GM12878 (cell line): Measurements from ENCODE around the gene KLHDC2. TPM values are rescaled to one million over a fixed set of nuclear protein-coding genes. Genes with fewer than 3 reads are reported as not detected.

Experiments
- ATAC-seq: fragments of 200-7000 bp; cut with Tn5 transposase; 3 replicates; pipeline ENCODE4 v1.9.1; 2020; ENCODE audit warnings: mild to moderate bottlenecking, moderate library complexity
- Bru-seq: library from RNA; stranded (reverse); fragments of 400-500 nt; gene quantifications from one replicate; lab custom pipeline; 2021; lab: Mats Ljungman, UMichigan
- BruChase-seq, 2 experiments: library from RNA; stranded (reverse); fragments of 400-500 nt; gene quantifications; one replicate each; lab custom pipeline; 2021; lab: Mats Ljungman, UMichigan
- BruUV-seq: library from RNA; stranded (reverse); fragments of 400-500 nt; replicated peaks from 2 replicates; lab custom pipeline; 2021; lab: Mats Ljungman, UMichigan
- CTCF ChIA-PET: fragments of 300-600 bp; sonication (Branson Sonifier 250); formaldehyde crosslinking; extraction: SDS; loops from one replicate; lab custom pipeline; 2021; ENCODE audit warnings: inconsistent platforms; lab: Yijun Ruan, JAX
- POLR2A ChIA-PET: fragments of 350-600 bp; formaldehyde crosslinking; extraction: SDS; loops from one replicate; lab custom pipeline; 2021; ENCODE audit warnings: inconsistent platforms; lab: Charles Lee
- RAD21 ChIA-PET: fragments of 300-600 bp; sonication (Branson Sonifier 250); formaldehyde crosslinking; loops from one replicate; lab custom pipeline; 2023; ENCODE audit warnings: antibody characterized with exemption; ENCODE audit not compliant: unreplicated experiment; lab: Charles Lee
- SMC1A ChIA-PET: fragments of 300-600 bp; sonication (Branson Sonifier 250); formaldehyde crosslinking; loops from one replicate; lab custom pipeline; 2023; ENCODE audit not compliant: unreplicated experiment, uncharacterized antibody; lab: Charles Lee
- DNase-seq: peaks from one replicate; pipeline ENCODE4 v3.0.0-alpha.2; 2011; ENCODE audit warnings: low read depth, low spot score
- FAIRE-seq: peaks from 3 replicates; lab custom pipeline; 2011; peaks lifted over from hg19 to GRCh38; lab: Jason Lieb, UNC
- H2AFZ ChIP-seq: 2 replicates; pipeline ENCODE4 v1.6.0; 2011; ENCODE audit warnings: low read depth, low read length, control low read depth; ENCODE audit not compliant: control insufficient read depth
- H3K27ac ChIP-seq: 2 replicates; pipeline ENCODE4 v1.5.1; 2011; ENCODE audit warnings: control low read depth; ENCODE audit not compliant: control insufficient read depth, insufficient read depth
- H3K27me3 ChIP-seq, 2 experiments: replicated peaks in 1 of 2; 2 replicates each; pipeline versions ENCODE4 v1.6.0 to v1.6.1; 2011; ENCODE audit warnings: low read length in 1 of 2; ENCODE audit not compliant: control insufficient read depth in 2 of 2, insufficient read depth in 2 of 2
- H3K36me3 ChIP-seq, 2 experiments: 2 replicates each; pipeline ENCODE4 v1.5.1; 2011; ENCODE audit warnings: low read length in 1 of 2; ENCODE audit not compliant: control insufficient read depth in 2 of 2, insufficient read depth in 2 of 2
- H3K4me1 ChIP-seq: 2 replicates; pipeline ENCODE4 v1.6.1; 2011; ENCODE audit warnings: mild to moderate bottlenecking, low read length, moderate library complexity, mixed read lengths; ENCODE audit not compliant: control insufficient read depth, insufficient read depth
- H3K4me2 ChIP-seq: 2 replicates; pipeline ENCODE4 v1.6.0; 2011; ENCODE audit warnings: control low read depth; ENCODE audit not compliant: control insufficient read depth, insufficient read depth
- H3K4me3 ChIP-seq: fragments of 200-600 bp; sonication (generic); 2 replicates; pipeline ENCODE4 v1.5.1; 2016
- H3K79me2 ChIP-seq: 2 replicates; pipeline ENCODE4 v1.6.0; 2011; ENCODE audit warnings: low read length; ENCODE audit not compliant: control insufficient read depth, insufficient read depth
- H3K9ac ChIP-seq: 2 replicates; pipeline ENCODE4 v1.8.0; 2011; ENCODE audit warnings: low read length, control low read depth, mixed read lengths; ENCODE audit not compliant: control insufficient read depth, insufficient read depth
- H3K9me3 ChIP-seq: replicated peaks from 3 replicates; pipeline ENCODE4 v1.5.1; 2011; ENCODE audit warnings: mild to moderate bottlenecking, low read length; ENCODE audit not compliant: control insufficient read depth, insufficient read depth
- H4K20me1 ChIP-seq: 2 replicates; pipeline ENCODE4 v1.6.0; 2011; ENCODE audit not compliant: control insufficient read depth, insufficient read depth
- ATF2 ChIP-seq: IDR thresholded peaks from 2 replicates; pipeline ENCODE4 v1.6.1; 2012; ENCODE audit warnings: low read length, inconsistent platforms
- ATF7 ChIP-seq: fragments of 450-650 bp; IDR thresholded peaks from 2 replicates; pipeline ENCODE4 v1.6.1; 2016; ENCODE audit warnings: low read depth, mild to moderate bottlenecking
- BCLAF1 ChIP-seq: fragments of 450-650 bp; IDR thresholded peaks from 2 replicates; pipeline ENCODE4 v1.6.1; 2017; ENCODE audit warnings: antibody characterized with exemption, mild to moderate bottlenecking, moderate library complexity
- CHD2 ChIP-seq: IDR thresholded peaks from 2 replicates; pipeline ENCODE4 v1.6.1; 2011; ENCODE audit warnings: low read depth, low read length, improper control_type of control experiment, borderline replicate concordance
- CREM ChIP-seq: IDR thresholded peaks from 2 replicates; pipeline ENCODE4 v1.6.1; 2014; ENCODE audit warnings: antibody characterized with exemption, low read depth
- EP300 ChIP-seq, 2 experiments: fragments of 150-350 bp in 1 of 2; IDR thresholded peaks; 2 replicates each; pipeline ENCODE4 v1.6.1; 2011 to 2012; ENCODE audit warnings: low read depth in 2 of 2, low read length in 2 of 2, borderline replicate concordance in 1 of 2, improper control_type of control experiment in 1 of 2, inconsistent platforms in 1 of 2; ENCODE audit not compliant: control insufficient read depth in 1 of 2
- MAX ChIP-seq: IDR thresholded peaks from 2 replicates; pipeline ENCODE4 v1.6.1; 2012; ENCODE audit warnings: low read depth, low read length, improper control_type of control experiment
- NBN ChIP-seq: fragments of 450-650 bp; IDR thresholded peaks from 2 replicates; pipeline ENCODE4 v1.6.1; 2016
- NFIC ChIP-seq: IDR thresholded peaks from 2 replicates; pipeline ENCODE4 v1.6.1; 2012; ENCODE audit warnings: low read depth, mild to moderate bottlenecking, inconsistent platforms, low read length, moderate library complexity
- POLR2AphosphoS5 ChIP-seq: IDR thresholded peaks from 2 replicates; pipeline ENCODE4 v1.6.1; 2011; ENCODE audit warnings: mild to moderate bottlenecking, low read length, inconsistent platforms
- RAD21 ChIP-seq: IDR thresholded peaks from 2 replicates; pipeline ENCODE4 v1.6.1; 2011; ENCODE audit warnings: mild to moderate bottlenecking, low read depth, low read length, moderate library complexity; ENCODE audit not compliant: insufficient read depth
- SIN3A ChIP-seq: IDR thresholded peaks from 2 replicates; pipeline ENCODE4 v1.6.1; 2012; ENCODE audit warnings: low read depth, low read length, improper control_type of control experiment
- WGBS: methylation state at CpG from one replicate; pipeline ENCODE4 v1.1.6; 2016; ENCODE audit warnings: low lambda C conversion rate; ENCODE audit not compliant: insufficient replicate concordance, insufficient coverage; ENCODE audit errors: missing lambda C conversion rate; 5-methylcytosine and 5-hydroxymethylcytosine counted together
- in situ Hi-C: fragments of 300-500 bp; cut with MboI; formaldehyde crosslinking; loops from 9 replicates; pipeline ENCODE4 v1.14.3; 2018; ENCODE audit warnings: mixed read lengths
- intact Hi-C: fragments of 100-400 bp; cut with micrococcal nuclease; formaldehyde crosslinking; loops from one replicate; pipeline ENCODE4 v1.14.2; 2022; ENCODE audit not compliant: unreplicated experiment
- long read RNA-seq, 2 experiments: library from polyadenylated mRNA; unstranded; transcript quantifications; one replicate each; pipeline ENCODE4 v2.0.0, GENCODE V29; 2019 to 2020
- polyA minus RNA-seq, 3 experiments: library from RNA; depleted of rRNA, polyadenylated mRNA; stranded (reverse); fragments of >200 nt; gene quantifications; 2 replicates each; pipeline ENCODE4 v1.2.3, GENCODE V29; 2011
- polyA plus RNA-seq, 11 experiments: library from polyadenylated mRNA; depleted of rRNA in 4 of 11; unstranded in 6 of 11; stranded (reverse) in 5 of 11; fragments of >200 nt; fragmentation: Nextera tagmentation in 4 of 11; fragmentation: Illumina TruSeq in 1 of 11; extraction: Ambion mirVana in 4 of 11; extraction: Trizol in 1 of 11; gene quantifications; 1 replicate in 1 of 11; 2 replicates in 10 of 11; pipeline versions ENCODE4 v1.2.1 to v1.2.3, GENCODE V29; 2011 to 2016; ENCODE audit warnings: inconsistent platforms in 2 of 11, missing spikeins in 2 of 11, low read depth in 1 of 11
- total RNA-seq, 4 experiments: library from RNA; depleted of rRNA in 3 of 4; stranded (reverse); fragments of >200 nt in 3 of 4; fragmentation: Illumina TruSeq in 1 of 4; extraction: Trizol in 1 of 4; gene quantifications; 2 replicates each; pipeline versions ENCODE4 v1.2.1 to v1.2.3, GENCODE V29; 2013 to 2021

Gene KLHDC2
- total RNA-seq (2013; cell fraction: nucleolus; rRNA removed): 49.7 and 50.5 TPM in 2 replicates
- total RNA-seq (2014; rRNA removed) (43.9 and 45.0 TPM in 2 replicates), total RNA-seq (2014; rRNA removed; fragmentation: Illumina TruSeq; extraction: Trizol) (23.9 and 25.0 TPM in 2 replicates), total RNA-seq (2021) (20.5 and 21.8 TPM in 2 replicates), polyA plus RNA-seq (2011; rRNA removed) (26.5 and 34.3 TPM in 2 replicates), polyA plus RNA-seq (2014; fragmentation: Illumina TruSeq; extraction: Trizol) (18.0 and 24.5 TPM in 2 replicates), polyA plus RNA-seq (2014; fragmentation: Nextera tagmentation; extraction: Ambion mirVana) (10 to 100 TPM in 1 of 2 experiments, 1 to 10 TPM in 1; 6.0 to 13.3 TPM), polyA plus RNA-seq (2014; rRNA removed) (20.7 and 22.4 TPM in 2 replicates), polyA plus RNA-seq (2016; fragmentation: Nextera tagmentation; extraction: Ambion mirVana) (10 to 100 TPM; 41.2 to 44.0 TPM), polyA minus RNA-seq (2011; rRNA and poly(A)+ RNA removed) (19.6 and 34.6 TPM in 2 replicates), Bru-seq, nascent RNA (percentile 78 among the genes with signal in this experiment), BruChase-seq, experiment 1, labeled RNA remaining after a 6-hour chase (percentile 68 among the genes with signal in this experiment), BruChase-seq, experiment 2, labeled RNA remaining after a 2-hour chase (percentile 67 among the genes with signal in this experiment)
- polyA plus RNA-seq (2011; ENCODE audit: low read depth): 10.7 TPM
- polyA plus RNA-seq (2011; cell fraction: cytosol; rRNA removed): 9.8 and 13.5 TPM in 2 replicates
- 37.5 and 44.1 TPM in 2 replicates for polyA plus RNA-seq (2011; cell fraction: nucleus; rRNA removed)
- 21.8 and 21.9 TPM in 2 replicates for polyA plus RNA-seq (2012)
- 6.7 and 9.5 TPM in 2 replicates for polyA minus RNA-seq (2011; cell fraction: cytosol; rRNA and poly(A)+ RNA removed)
- polyA minus RNA-seq (2011; cell fraction: nucleus; rRNA and poly(A)+ RNA removed): 19.3 and 27.4 TPM in 2 replicates
- long read RNA-seq, experiment 1, full-length matches to known transcripts: 19 of 23 reads
- long read RNA-seq, experiment 1, partial matches to known transcripts: 0 of 23 reads
- long read RNA-seq, experiment 1, other reads (novel, unspliced or antisense): 4 of 23 reads
- long read RNA-seq, experiment 2, full-length matches to known transcripts: 5 of 14 reads
- long read RNA-seq, experiment 2, partial matches to known transcripts: 2 of 14 reads
- long read RNA-seq, experiment 2, other reads (novel, unspliced or antisense): 7 of 14 reads

- Histone ChIP-seq H4K20me1 (no peaks in the 10 kb centered on the region), H3K4me2 (peak within 1 kb of the TSS; percentile 82), H3K27ac (peak within 1 kb of the TSS; percentile 93), H3K4me1 (peaks cover 7% of the 10 kb centered on the region), H3K4me3 (peak within 1 kb of the TSS; percentile 93), H3K9me3 (no peaks in the 10 kb centered on the region), H2AFZ (peak within 1 kb of the TSS; percentile 93), H3K9ac (peak within 1 kb of the TSS; percentile 86), H3K79me2 (peaks cover 11% of the 10 kb centered on the region), H3K36me3 (0 out of 4 replicates have a peak, but pooled peaks cover 0 to 5% of the 10 kb centered on the region in 2 experiments), H3K27me3 (no peaks in the 10 kb centered on the region)
- ChIA-PET CTCF (interaction anchor here (0.6 to 2.8 kb wide), 12 partner anchors 8 to 270 kb away, joined by 3 to 14 read pairs (median 3); partner anchors contain the start of genes DNAAF2, NEMF and POLE2), SMC1A (interaction anchor here (0.6 to 4.1 kb wide), 8 partner anchors 12 to 828 kb away, joined by 3 to 18 read pairs (median 4); no protein-coding TSS in a partner anchor), POLR2A (interaction anchor here (0.6 to 2.9 kb wide), 21 partner anchors 26 to 712 kb away, joined by 3 to 31 read pairs (median 4); partner anchors contain the start of genes DNAAF2, MGAT2, NEMF and POLE2), RAD21 (interaction anchor here (0.5 to 3.2 kb wide), 15 partner anchors 26 to 306 kb away, joined by 3 to 18 read pairs (median 4); partner anchors contain the start of genes MGAT2, NEMF and RPL36AL)
- peak; percentile 62 for FAIRE-seq
- intact Hi-C loops (loop anchor here (1.0 to 10.0 kb wide), 3 partner anchors 75 to 347 kb away; partner anchors contain the start of genes KLHDC1 and VCPKMT), in situ Hi-C loops (loop anchor here (5.0 to 25.0 kb wide), 2 partner anchors 130 to 305 kb away; partner anchors contain the start of gene DNAAF2)
- TSS peak; percentile 52 for BruUV-seq
- DNase-seq: no peak
- under 1% methylated on average over 76 of the region's 86 CpGs for WGBS
- ATAC-seq: peak; percentile 94
- peak; percentile 66; the same call in 1 of the 2 replicates for TF ChIP-seq MAX
- no peak for TF ChIP-seq CHD2
- TF ChIP-seq BCLAF1: peak; percentile 37; the same call in 1 of the 2 replicates
- TF ChIP-seq RAD21: no peak
- 0 out of 2 replicates have a peak, but pooled peaks have one; percentile 34 for TF ChIP-seq NFIC
- TF ChIP-seq EP300 (IDR thresholded peaks at IDR 0.05; ENCODE audit: borderline replicate concordance in 1 of 2, control insufficient read depth in 1 of 2, low read depth in 2 of 2, low read length in 2 of 2): no peak
- TF ChIP-seq SIN3A: no peak; the same call in 1 of the 2 replicates
- TF ChIP-seq POLR2AphosphoS5: 0 out of 2 replicates have a peak, but pooled peaks have one; percentile 67
- TF ChIP-seq ATF2: no peak
- TF ChIP-seq CREM: peak; percentile 68
- no peak for TF ChIP-seq ATF7
- TF ChIP-seq NBN: peak; percentile 84
Measured at GRCh38 chr14:49767571-49768300, at the start of gene KLHDC2. KLHDC2 (plus strand) TSS chr14:49768153; CDS start chr14:49768469, 316 bp downstream.
